ENCODE measurements around the gene PER2.

Gene PER2

DNA sequence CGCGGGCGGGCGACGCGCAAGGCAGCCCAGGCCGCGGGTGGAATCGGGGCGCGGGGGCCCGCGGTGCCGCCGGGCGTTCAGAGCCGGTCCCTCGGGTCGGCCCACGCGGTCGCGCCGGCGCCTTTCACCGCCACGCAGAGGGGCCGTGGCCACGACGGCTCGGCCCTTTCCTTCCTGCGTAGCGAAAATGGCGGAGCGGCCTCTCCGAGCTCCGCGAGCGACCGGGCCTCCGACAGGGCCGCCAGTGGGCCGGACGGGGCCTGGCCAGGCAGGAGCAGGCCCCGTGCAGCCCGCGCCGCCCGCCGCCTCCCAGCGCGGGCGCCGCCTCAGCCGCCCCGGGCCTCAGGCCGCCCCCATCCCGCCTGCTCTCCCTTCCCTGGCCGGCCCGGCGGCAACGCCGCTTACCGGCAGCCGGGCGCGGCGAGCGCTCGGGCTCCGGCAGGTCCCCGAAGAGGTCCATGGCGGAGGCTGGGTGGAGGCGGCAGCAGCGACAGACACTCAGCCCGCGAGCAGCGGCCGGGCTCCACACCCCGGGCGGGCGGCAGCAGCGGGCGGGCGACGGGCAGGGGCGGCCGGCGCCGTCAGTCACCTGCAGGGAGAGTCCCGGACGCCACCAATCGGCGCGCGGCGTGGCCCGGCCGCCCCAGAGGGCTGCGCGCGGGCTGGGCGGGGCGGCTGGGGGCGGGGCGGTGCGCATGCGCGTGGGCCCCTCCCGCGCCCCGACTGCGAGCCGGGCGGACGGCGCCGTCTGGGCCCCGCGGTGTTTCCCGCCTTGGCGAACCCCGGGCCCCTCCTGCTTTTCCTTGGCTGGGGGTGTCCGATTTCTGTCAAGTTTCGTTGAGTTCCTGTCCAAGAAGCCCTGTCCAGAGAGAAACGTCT is 85.1 kb downstream of the PER2 start, which contains the start of gene ILKAP:
Gene ILKAP, minus strand, starts transcription at position 602 of the 879 bp plus-strand sequence. Its CDS starts 142 bp downstream, at position 460.
- ChIA-PET CTCF (interaction anchor here (0.7 to 1.2 kb wide), 4 partner anchors 16 to 233 kb away, joined by 3 to 4 read pairs (median 3); no protein-coding TSS in a partner anchor), POLR2A (interaction anchor here (1.0 to 1.7 kb wide), 3 partner anchors 27 to 37 kb away, joined by 3 to 5 read pairs (median 5); partner anchors contain the start of gene HES6)
- Histone ChIP-seq H3K4me3 (ENCODE audit: low read depth, low read length) (peak within 1 kb of the TSS; percentile 79), H3K4me1 (ENCODE audit: control insufficient read depth, insufficient read depth, low read length) (peaks cover 6% of the 10 kb centered on the region), H3K9me3 (ENCODE audit: control insufficient read depth, insufficient read depth, low read depth, low read length) (no peaks in the 10 kb centered on the region), H3K36me3 (ENCODE audit: control insufficient read depth in 2 of 2, insufficient read depth in 1 of 2, low read length in 2 of 2) (peaks cover 0 to 11% of the 10 kb centered on the region in 2 experiments; a peak in 1 of 3 replicates), H3K27ac (ENCODE audit: extremely low read depth, low read depth, low read length) (peak within 1 kb of the TSS; percentile 95)
- TF ChIP-seq GLIS2 (tag by site-specific recombination; IDR thresholded peaks at IDR 0.05) (no peak), PRDM10 (tag by site-specific recombination; IDR thresholded peaks at IDR 0.05) (no peak), SP2 (tag by site-specific recombination; IDR thresholded peaks at IDR 0.05) (no peak), ZNF677 (tag by site-specific recombination; IDR thresholded peaks at IDR 0.05) (no peak), ZNF558 (tag by site-specific recombination; IDR thresholded peaks at IDR 0.05) (no peak), ZNF514 (tag by site-specific recombination; IDR thresholded peaks at IDR 0.05) (no peak), KLF7 (tag by site-specific recombination; IDR thresholded peaks at IDR 0.05; ENCODE audit: borderline replicate concordance) (no peak), ZNF404 (tag by site-specific recombination; IDR thresholded peaks at IDR 0.05) (no peak), ZNF157 (tag by site-specific recombination; IDR thresholded peaks at IDR 0.05) (no peak), ZNF362 (tag by site-specific recombination; IDR thresholded peaks at IDR 0.05) (no peak), SCRT2 (tag by site-specific recombination; IDR thresholded peaks at IDR 0.05) (no peak), KLF9 (tag by site-specific recombination; IDR thresholded peaks at IDR 0.05; ENCODE audit: low read depth) (no peak), ZFP37 (tag by site-specific recombination; IDR thresholded peaks at IDR 0.05) (no peak), WT1 (tag by site-specific recombination; IDR thresholded peaks at IDR 0.05) (no peak), ZNF248 (tag by site-specific recombination; IDR thresholded peaks at IDR 0.05) (no peak), ZNF140 (tag by site-specific recombination; IDR thresholded peaks at IDR 0.05) (no peak), ZNF18 (tag by site-specific recombination; IDR thresholded peaks at IDR 0.05) (no peak), ZNF366 (tag by site-specific recombination; conservative IDR thresholded peaks at IDR 0.05) (no peak), OSR2 (tag by site-specific recombination; IDR thresholded peaks at IDR 0.05) (no peak), ZNF174 (tag by site-specific recombination; IDR thresholded peaks at IDR 0.05) (no peak), ZNF600 (tag by site-specific recombination; IDR thresholded peaks at IDR 0.05) (no peak), ZNF707 (tag by site-specific recombination; IDR thresholded peaks at IDR 0.05) (no peak), ZSCAN30 (tag by site-specific recombination; IDR thresholded peaks at IDR 0.05) (no peak), EGR2 (tag by site-specific recombination; IDR thresholded peaks at IDR 0.05; ENCODE audit: low read depth) (no peak), HOXC10 (CRISPR knock-in tag; IDR thresholded peaks at IDR 0.05) (0 out of 2 replicates have a peak, but pooled peaks have one; percentile 55)
- TF ChIP-seq, protein P1, sequence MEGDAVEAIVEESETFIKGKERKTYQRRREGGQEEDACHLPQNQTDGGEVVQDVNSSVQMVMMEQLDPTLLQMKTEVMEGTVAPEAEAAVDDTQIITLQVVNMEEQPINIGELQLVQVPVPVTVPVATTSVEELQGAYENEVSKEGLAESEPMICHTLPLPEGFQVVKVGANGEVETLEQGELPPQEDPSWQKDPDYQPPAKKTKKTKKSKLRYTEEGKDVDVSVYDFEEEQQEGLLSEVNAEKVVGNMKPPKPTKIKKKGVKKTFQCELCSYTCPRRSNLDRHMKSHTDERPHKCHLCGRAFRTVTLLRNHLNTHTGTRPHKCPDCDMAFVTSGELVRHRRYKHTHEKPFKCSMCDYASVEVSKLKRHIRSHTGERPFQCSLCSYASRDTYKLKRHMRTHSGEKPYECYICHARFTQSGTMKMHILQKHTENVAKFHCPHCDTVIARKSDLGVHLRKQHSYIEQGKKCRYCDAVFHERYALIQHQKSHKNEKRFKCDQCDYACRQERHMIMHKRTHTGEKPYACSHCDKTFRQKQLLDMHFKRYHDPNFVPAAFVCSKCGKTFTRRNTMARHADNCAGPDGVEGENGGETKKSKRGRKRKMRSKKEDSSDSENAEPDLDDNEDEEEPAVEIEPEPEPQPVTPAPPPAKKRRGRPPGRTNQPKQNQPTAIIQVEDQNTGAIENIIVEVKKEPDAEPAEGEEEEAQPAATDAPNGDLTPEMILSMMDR (tag by site-specific recombination; IDR thresholded peaks at IDR 0.05), result no peak
- TF ChIP-seq, protein P2, sequence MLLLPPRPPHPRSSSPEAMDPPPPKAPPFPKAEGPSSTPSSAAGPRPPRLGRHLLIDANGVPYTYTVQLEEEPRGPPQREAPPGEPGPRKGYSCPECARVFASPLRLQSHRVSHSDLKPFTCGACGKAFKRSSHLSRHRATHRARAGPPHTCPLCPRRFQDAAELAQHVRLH (tag by site-specific recombination; IDR thresholded peaks at IDR 0.05), result no peak
- TF ChIP-seq, protein P3, sequence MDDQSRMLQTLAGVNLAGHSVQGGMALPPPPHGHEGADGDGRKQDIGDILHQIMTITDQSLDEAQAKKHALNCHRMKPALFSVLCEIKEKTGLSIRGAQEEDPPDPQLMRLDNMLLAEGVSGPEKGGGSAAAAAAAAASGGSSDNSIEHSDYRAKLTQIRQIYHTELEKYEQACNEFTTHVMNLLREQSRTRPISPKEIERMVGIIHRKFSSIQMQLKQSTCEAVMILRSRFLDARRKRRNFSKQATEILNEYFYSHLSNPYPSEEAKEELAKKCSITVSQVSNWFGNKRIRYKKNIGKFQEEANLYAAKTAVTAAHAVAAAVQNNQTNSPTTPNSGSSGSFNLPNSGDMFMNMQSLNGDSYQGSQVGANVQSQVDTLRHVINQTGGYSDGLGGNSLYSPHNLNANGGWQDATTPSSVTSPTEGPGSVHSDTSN (CRISPR knock-in tag; IDR thresholded peaks at IDR 0.05), result 0 out of 2 replicates have a peak, but pooled peaks have one; percentile 33

All from HEK293 (cell line).